NCI-H187 treated with DMSO at 0.1 percent for 48 hours (cell line): Measurements from ENCODE around the gene HIF1A.
"Not testable (repeated sequence)": the region's sequence is repeated elsewhere in the genome, so short reads cannot be mapped to it uniquely, and the experiment has no call there.

Experiments
- DNase-seq: peaks from one replicate; lab custom pipeline; 2025; lab: John Stamatoyannopoulos, UW

The HIF1A gene

GRCh38 chr14:61708693-61709092 lies 13.4 kb downstream of the HIF1A start:
- not testable (repeated sequence) for DNase-seq

GRCh38 chr14:61710853-61711817 lies 15.8 kb downstream of the HIF1A start:
- no peak for DNase-seq

GRCh38 chr14:61712137-61712536 lies 16.8 kb downstream of the HIF1A start:
- DNase-seq = no peak

- no peak for DNase-seq
Observed at GRCh38 chr14:61713724-61714437, 18.6 kb downstream of the HIF1A start.

GRCh38 chr14:61716956-61717355 lies 21.6 kb downstream of the HIF1A start:
- no peak for DNase-seq

GRCh38 chr14:61718039-61718438 lies 22.7 kb downstream of the HIF1A start:
- DNase-seq = no peak

- DNase-seq = no peak
Observed at GRCh38 chr14:61719344-61720293, 24.3 kb downstream of the HIF1A start.

- no peak for DNase-seq
Observed at GRCh38 chr14:61720294-61720661, 25.0 kb downstream of the HIF1A start.

- DNase-seq = no peak
Observed at GRCh38 chr14:61720741-61721140, 25.4 kb downstream of the HIF1A start.

GRCh38 chr14:61724133-61724532 lies 28.8 kb downstream of the HIF1A start:
- DNase-seq = no peak

GRCh38 chr14:61726778-61727658 lies 31.7 kb downstream of the HIF1A start:
- DNase-seq = no peak

GRCh38 chr14:61730756-61731373 lies 35.6 kb downstream of the HIF1A start:
- no peak for DNase-seq

GRCh38 chr14:61733972-61734371 lies 38.7 kb downstream of the HIF1A start:
- no peak for DNase-seq

GRCh38 chr14:61736751-61737150 lies 41.4 kb downstream of the HIF1A start:
- DNase-seq = no peak

GRCh38 chr14:61737915-61738314 lies 42.6 kb downstream of the HIF1A start:
- DNase-seq = no peak

GRCh38 chr14:61739133-61739532 lies 43.8 kb downstream of the HIF1A start:
- no peak for DNase-seq

GRCh38 chr14:61742371-61742770 lies 47.1 kb downstream of the HIF1A start:
- DNase-seq = no peak

GRCh38 chr14:61744238-61744637 lies 48.9 kb downstream of the HIF1A start:
- DNase-seq = no peak

- not testable (repeated sequence) for DNase-seq
Observed at GRCh38 chr14:61746346-61746745, 51.0 kb downstream of the HIF1A start.

- no peak for DNase-seq
Observed at GRCh38 chr14:61746881-61747280, 51.6 kb downstream of the HIF1A start.

GRCh38 chr14:61747342-61747741 lies 52.0 kb downstream of the HIF1A start:
- DNase-seq = no peak
